ENCODE data around the gene NT5DC2. TPM values are rescaled to one million over a fixed set of nuclear protein-coding genes. Genes with fewer than 3 reads are reported as not detected.

The NT5DC2 gene
- total and polyA plus RNA-seq, 2 of the 8 experiments (the other 6 are each of a cell fraction or from before 2014, with no cell fraction given): 331 to 477 TPM

- Histone ChIP-seq H3K79me2 (ENCODE audit: control insufficient read depth in 1 of 2, insufficient read depth in 2 of 2, low read length in 2 of 2) (peaks cover 1 to 44% of the 10 kb centered on the region in 2 experiments; a peak in 3 of 4 replicates), H2BK15ac (ENCODE audit: low read length) (no peak overlapping the region), H3K4me3 (ENCODE audit: extremely low read depth in 1 of 4, insufficient read depth in 2 of 4, low read depth in 3 of 4, low read length in 4 of 4) (peak overlapping the region; percentile 61 to 84 (median 66)), H3K4me2 (ENCODE audit: insufficient read depth in 1 of 2, low read depth in 2 of 2, low read length in 2 of 2) (peak overlapping the region; percentile 89), H3K14ac (ENCODE audit: insufficient read length) (no peak overlapping the region), H2AFZ (ENCODE audit: low read length) (no peak overlapping the region), H3K23ac (ENCODE audit: insufficient read length) (no peak overlapping the region), H3K4me1 (replicated peaks in 1 of 4; ENCODE audit: control insufficient read depth in 3 of 4, insufficient read depth in 4 of 4, low read length in 3 of 4) (peaks cover 0 to 25% (median 16%) of the 10 kb centered on the region in 4 experiments; a peak in 6 of 7 replicates), H3K18ac (ENCODE audit: extremely low read depth, low read length) (no peak overlapping the region), H3K56ac (replicated peaks; ENCODE audit: insufficient read length, low read depth, low read length) (no peak overlapping the region), H3K79me1 (ENCODE audit: low read depth, low read length) (peaks cover 38% of the 10 kb centered on the region), H4K20me1 (replicated peaks in 1 of 2; ENCODE audit: control insufficient read depth in 1 of 2, insufficient read depth in 2 of 2, low read length in 2 of 2) (peaks cover 14 to 33% of the 10 kb centered on the region in 2 experiments), H4K5ac (ENCODE audit: insufficient read length, low read depth, low read length) (no peak overlapping the region), H2AK5ac (ENCODE audit: low read depth, low read length) (no peak overlapping the region), H3K27ac (ENCODE audit: low read depth, low read length) (no peak overlapping the region), H3K9ac (replicated peaks in 1 of 4; ENCODE audit: extremely low read depth in 1 of 4, low read depth in 3 of 4, low read length in 3 of 4) (peak overlapping the region in 3 of 4 experiments; percentile 23 to 73 (median 63); a peak in 4 of 7 replicates), H3K4ac (replicated peaks; ENCODE audit: insufficient read length, low read depth, low read length) (peak overlapping the region; percentile 19), H3K9me3 (ENCODE audit: insufficient read depth in 2 of 2, low read depth in 1 of 2, low read length in 1 of 2) (no peaks in the 10 kb centered on the region), H2BK20ac (ENCODE audit: low read length) (no peak overlapping the region), H2BK12ac (ENCODE audit: low read depth, low read length) (no peak overlapping the region), H4K91ac (replicated peaks; ENCODE audit: insufficient read length, low read length) (no peak overlapping the region), H2BK5ac (ENCODE audit: low read depth, low read length) (no peak overlapping the region), H4K8ac (ENCODE audit: extremely low read depth, insufficient read depth, low read length) (no peak overlapping the region; the same call in 1 of the 2 replicates), H3K36me3 (ENCODE audit: control insufficient read depth in 2 of 4, insufficient read depth in 4 of 4, low read length in 3 of 4) (peaks cover 14 to 24% (median 18%) of the 10 kb centered on the region in 4 experiments), H3K23me2 (ENCODE audit: low read depth, low read length) (peaks cover 23% of the 10 kb centered on the region), H3K27me3 (replicated peaks in 1 of 4; ENCODE audit: control insufficient read depth in 3 of 4, extremely low read depth in 1 of 4, insufficient read depth in 3 of 4, low read length in 3 of 4) (no peaks in the 10 kb centered on the region), H2BK120ac (replicated peaks; ENCODE audit: low read depth, low read length) (no peak overlapping the region)
- TF ChIP-seq, protein P1, sequence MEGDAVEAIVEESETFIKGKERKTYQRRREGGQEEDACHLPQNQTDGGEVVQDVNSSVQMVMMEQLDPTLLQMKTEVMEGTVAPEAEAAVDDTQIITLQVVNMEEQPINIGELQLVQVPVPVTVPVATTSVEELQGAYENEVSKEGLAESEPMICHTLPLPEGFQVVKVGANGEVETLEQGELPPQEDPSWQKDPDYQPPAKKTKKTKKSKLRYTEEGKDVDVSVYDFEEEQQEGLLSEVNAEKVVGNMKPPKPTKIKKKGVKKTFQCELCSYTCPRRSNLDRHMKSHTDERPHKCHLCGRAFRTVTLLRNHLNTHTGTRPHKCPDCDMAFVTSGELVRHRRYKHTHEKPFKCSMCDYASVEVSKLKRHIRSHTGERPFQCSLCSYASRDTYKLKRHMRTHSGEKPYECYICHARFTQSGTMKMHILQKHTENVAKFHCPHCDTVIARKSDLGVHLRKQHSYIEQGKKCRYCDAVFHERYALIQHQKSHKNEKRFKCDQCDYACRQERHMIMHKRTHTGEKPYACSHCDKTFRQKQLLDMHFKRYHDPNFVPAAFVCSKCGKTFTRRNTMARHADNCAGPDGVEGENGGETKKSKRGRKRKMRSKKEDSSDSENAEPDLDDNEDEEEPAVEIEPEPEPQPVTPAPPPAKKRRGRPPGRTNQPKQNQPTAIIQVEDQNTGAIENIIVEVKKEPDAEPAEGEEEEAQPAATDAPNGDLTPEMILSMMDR (IDR thresholded peaks at IDR 0.05; ENCODE audit: control extremely low read depth in 1 of 3, insufficient read depth in 1 of 3, low read depth in 1 of 3, low read length in 3 of 3): no peak
- TF ChIP-seq BCL11A (IDR thresholded peaks at IDR 0.05; ENCODE audit: low read depth in 2 of 2, low read length in 2 of 2) (no peak), TBP (IDR thresholded peaks at IDR 0.05; ENCODE audit: low read depth, low read length) (no peak), EP300 (IDR thresholded peaks at IDR 0.05; ENCODE audit: borderline replicate concordance in 1 of 2, low read depth in 2 of 2, low read length in 2 of 2) (no peak), KDM5A (IDR thresholded peaks at IDR 0.05; ENCODE audit: low read length) (no peak), EGR1 (IDR thresholded peaks at IDR 0.05; ENCODE audit: borderline replicate concordance, low read depth, low read length) (no peak), SIX5 (IDR thresholded peaks at IDR 0.05; ENCODE audit: low read depth, low read length) (no peak), SIRT6 (IDR thresholded peaks at IDR 0.05; ENCODE audit: low read length) (no peak), FOSL1 (IDR thresholded peaks at IDR 0.05; ENCODE audit: insufficient read depth, low read depth, low read length) (no peak)
- CTCF ChIA-PET (ENCODE audit: partially characterized antibody): interaction anchor here (1.0 kb wide), 1 partner anchor 29 kb away, joined by 3 read pairs; no protein-coding TSS in a partner anchor
- DNase-seq (ENCODE audit: low read depth in 1 of 2, low spot score in 2 of 2) (no peak), FAIRE-seq (no peak)
- 50% methylated on average over 5 of the region's 5 CpGs; no CpG with 5 or more reads in 1 of the 2 experiments for WGBS, 2 experiments (ENCODE audit: extremely low coverage in 1 of 2, insufficient coverage in 1 of 2, insufficient read length in 1 of 2, insufficient replicate concordance in 2 of 2, low coverage in 1 of 2, low lambda C conversion rate in 2 of 2, missing lambda C conversion rate in 1 of 2)
- POLR2A ChIA-PET (ENCODE audit: partially characterized antibody): interaction anchor here (0.8 to 3.0 kb wide), 7 partner anchors 9 to 159 kb away, joined by 3 to 25 read pairs (median 5); no protein-coding TSS in a partner anchor
Observed at GRCh38 chr3:52532517-52532837, 1.2 kb downstream of the NT5DC2 start.
